Transverse colon (tissue), 3 donors: ENCODE results near the gene RHBDL2.

Experiments used
- CTCF ChIP-seq, 5 experiments: fragments of 200-600 bp in 3 of 5; fragments of 450-650 bp in 2 of 5; sonication (generic) in 3 of 5; IDR thresholded peaks; 1 replicate in 2 of 5; 2 replicates in 3 of 5; pipeline ENCODE4 v1.5.1; 2016 to 2017; ENCODE audit warnings: antibody characterized with exemption in 5 of 5, inconsistent platforms in 3 of 5, mild to moderate bottlenecking in 2 of 5, moderate library complexity in 1 of 5
- EP300 ChIP-seq: sonication (generic); formaldehyde crosslinking; IDR thresholded peaks from one replicate; pipeline ENCODE4 v1.6.1; 2017; ENCODE audit warnings: antibody characterized with exemption, low read depth
- POLR2A ChIP-seq: fragments of 450-650 bp; IDR thresholded peaks from one replicate; pipeline ENCODE4 v1.6.1; 2016; ENCODE audit warnings: antibody characterized with exemption, mild to moderate bottlenecking, moderate library complexity

- TF ChIP-seq POLR2A (peak; percentile 72), CTCF (IDR thresholded peaks at IDR 0.05) (no peak), EP300 (no peak)
Observed at GRCh38 chr1:38940339-38941047, 1.1 kb downstream of the RHBDL2 start.
